T follicular helper cell (primary cell): ENCODE results near the gene PDGFA.

Experiments
- DNase-seq: peaks from one replicate; pipeline ENCODE4 v3.0.0-alpha.2; 2020; ENCODE audit warnings: low read depth

PDGFA gene

DNA sequence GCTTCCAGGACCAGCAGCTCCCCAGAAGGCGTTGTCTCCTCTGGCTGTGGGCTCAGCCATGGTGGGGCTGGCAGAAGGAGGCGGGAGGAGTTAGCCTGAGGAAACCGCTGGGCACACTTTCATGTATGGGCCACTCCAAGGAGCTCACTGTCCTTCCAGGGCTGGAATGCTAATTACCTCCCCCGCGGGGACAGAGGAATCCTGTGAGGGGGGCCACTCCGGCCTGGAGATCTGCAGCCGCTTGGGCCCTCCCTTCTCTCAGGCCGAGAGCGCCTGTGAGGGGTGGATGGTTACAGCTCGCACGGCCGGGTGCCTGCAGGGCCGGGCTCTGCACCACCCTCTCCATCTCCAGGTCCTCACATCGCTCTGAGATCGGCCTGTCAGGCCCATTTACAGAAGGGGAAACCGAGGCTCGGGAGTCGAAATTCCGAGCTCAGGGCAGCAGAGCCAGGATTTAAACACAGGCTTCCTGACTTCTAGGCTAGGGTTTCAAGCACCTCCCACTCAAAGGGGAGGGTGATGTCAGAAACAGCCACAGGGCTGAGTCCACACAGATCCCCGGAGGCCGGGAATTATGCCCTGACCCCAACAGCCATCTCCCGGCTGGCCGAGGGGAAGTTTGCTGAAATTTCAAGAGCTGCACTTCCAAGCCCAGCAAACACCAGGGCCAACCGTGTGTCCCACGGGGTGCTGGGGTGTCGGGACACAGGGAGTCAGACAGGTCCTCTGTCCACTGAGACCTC lies 59.1 kb downstream of the PDGFA start:
- no peak for DNase-seq

DNA sequence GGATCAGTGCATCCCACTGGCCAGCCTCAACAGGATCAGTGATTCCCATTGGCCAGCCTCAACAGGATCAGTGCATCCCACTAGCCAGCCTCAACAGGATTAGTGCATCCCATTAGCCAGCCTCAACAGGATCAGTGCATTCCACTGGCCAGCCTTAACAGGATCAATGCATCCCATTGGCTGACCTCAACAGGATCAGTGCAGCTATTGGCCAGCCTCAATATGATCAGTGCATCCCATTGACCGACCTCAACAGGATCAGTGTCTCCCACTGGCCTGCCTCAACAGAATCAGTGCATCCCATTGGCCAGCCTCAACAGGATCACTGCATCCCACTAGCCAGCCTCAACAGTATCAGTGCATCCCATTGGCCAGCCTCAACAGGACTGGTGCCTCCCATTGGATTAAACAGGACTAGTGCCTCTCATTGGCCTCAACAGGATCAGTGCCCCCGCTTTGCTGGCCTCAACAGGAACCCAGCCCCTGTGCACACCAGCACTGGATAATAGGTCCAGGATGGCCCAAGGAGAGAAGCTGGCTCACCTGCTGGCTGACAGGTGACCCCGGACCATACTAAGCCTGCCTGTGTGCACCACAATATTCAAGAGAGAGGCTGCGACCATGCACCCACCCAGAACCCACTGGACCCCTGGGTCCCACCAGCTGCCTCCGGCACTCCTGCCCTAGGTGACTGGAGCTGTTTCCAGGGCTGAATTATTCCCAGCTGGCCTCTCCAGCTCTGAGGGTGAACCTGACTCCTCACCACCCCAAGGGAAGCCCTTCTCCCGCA lies 59.9 kb downstream of the PDGFA start:
- DNase-seq = no peak

- no peak for DNase-seq
These were observed 61.0 kb downstream of the PDGFA start for GRCh38 chr7:458511-459245.

GRCh38 chr7:457814-458510 lies 61.7 kb downstream of the PDGFA start:
- DNase-seq = no peak

DNA sequence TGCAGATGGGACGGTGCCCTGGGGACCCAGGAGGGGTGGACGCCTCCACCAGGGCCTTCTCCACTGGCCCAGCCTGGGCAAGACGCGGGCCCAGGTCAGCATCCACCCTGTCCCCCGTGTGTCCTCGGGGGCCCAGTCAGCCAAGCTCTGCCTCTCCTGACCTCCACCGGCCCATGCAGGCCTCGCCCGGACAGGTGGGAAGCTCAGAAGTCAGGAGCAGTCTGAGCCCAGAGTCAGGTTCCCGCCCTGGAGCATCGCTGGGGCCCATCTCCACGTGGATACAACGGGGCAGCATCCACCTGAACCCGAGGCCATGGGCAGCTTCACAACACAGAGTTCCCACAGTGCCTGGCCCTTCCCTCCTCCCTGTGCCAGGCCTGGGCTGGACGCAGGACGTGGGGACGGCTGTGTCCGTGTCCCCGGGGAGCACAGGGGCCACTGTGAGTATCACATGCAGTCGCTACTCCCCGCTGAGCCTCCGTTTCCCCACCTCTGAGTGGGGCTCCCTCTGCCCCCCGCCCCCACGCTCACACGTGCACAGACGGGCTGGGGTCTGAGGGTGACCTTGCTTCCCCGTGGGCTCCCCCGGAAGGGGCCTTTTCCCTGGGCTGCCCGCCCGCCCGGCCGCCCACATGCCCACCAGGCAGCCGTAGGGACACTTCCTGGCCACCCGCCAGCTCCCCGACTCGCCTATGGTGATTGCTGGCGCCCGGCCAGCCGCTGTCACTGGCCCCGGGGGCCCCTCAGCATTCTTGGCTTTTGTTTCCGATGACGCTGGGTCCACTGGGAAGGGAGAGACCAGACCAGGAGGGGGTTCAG lies 64.3 kb downstream of the PDGFA start:
- DNase-seq = no peak

DNA sequence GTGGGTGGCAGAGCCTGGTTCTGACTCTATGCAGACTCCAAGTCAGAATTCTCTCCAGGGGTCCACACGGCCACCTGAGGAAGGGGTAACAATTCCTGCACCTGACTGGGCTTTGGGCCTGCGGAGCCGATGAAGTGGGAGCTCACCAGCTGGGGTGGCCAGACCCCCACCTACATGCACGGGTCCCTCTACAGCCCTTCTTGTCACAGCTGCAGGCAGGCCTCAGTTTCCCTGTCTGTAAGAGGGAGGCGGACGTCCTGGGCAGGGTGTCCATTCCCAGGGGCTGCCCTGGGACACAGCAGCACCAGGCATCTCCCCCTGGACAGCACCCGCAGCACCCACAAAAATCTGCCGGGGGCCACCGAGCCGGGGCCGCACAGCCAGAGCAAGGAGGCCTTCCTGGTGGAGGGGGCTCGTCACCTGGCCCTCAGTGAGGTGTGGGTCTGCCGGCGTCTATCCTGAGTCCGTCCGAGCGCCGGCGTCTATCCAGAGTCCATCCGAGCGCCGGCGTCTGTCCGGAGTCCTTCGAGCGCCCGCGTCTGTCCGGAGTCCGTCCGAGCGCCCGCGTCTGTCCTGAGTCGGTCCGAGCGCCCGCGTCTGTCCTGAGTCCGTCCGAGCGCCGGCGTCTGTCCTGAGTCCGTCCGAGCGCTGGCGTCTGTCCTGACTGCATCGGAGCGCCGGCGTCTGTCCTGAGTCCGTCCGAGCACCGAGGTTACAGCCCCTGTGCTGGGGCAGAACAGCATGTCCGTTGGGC lies 65.1 kb downstream of the PDGFA start:
- DNase-seq = no peak

- DNase-seq = no peak
These were observed 65.9 kb downstream of the PDGFA start for GRCh38 chr7:453597-454306.

- DNase-seq = no peak
These were observed 66.7 kb downstream of the PDGFA start for GRCh38 chr7:452791-453455.

DNA sequence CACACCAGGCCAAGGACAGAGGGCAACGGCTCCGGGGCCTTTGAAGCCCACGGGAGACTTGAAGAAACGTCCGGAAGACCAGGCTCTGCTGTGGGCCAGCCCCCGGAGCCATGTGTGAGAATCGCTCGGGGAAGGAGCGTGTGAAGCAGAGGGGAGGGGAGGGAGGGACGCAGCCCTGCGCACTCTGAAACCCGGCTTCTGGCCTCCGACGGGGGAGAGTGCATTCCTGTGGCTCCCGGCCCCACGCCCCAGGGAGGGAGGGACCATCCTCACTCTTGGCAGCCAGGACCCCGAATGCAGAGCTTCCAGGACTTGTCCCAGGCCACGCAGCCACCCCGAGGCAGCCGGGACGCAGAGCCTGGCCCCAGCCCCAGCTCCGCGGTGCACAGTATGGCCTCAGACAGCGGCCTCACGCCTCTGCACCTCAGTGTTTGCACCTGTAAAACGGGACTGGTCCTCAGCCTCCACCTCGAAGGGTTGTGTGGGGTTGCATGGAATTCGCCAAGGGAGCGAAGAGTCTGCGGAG lies 67.4 kb downstream of the PDGFA start:
- DNase-seq = no peak

GRCh38 chr7:451255-452225 lies 68.1 kb downstream of the PDGFA start:
- DNase-seq = no peak

DNA sequence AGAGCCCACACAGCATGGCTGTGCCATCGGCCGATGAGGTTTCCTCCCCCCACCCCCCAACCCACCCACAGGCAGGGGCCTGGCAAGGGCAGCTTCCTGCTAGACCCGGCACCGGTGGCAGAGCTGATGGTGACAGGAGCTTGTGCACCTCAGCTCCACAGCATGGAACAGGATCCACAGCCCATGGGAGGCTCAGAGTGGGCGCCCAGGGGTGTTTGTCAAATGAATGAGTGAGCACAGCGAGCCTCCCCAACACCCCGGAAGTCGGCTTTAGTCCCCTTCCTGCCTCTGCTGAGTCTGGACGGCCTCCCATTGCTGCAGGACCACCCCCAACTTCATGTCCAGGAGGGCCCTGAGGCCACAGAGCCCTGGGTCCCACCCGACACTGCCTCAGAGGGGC lies 68.9 kb downstream of the PDGFA start:
- DNase-seq = no peak

- DNase-seq = no peak
These were observed 69.6 kb downstream of the PDGFA start for GRCh38 chr7:450036-450435.

- DNase-seq = no peak
These were observed 70.2 kb downstream of the PDGFA start for GRCh38 chr7:449324-450019.

DNA sequence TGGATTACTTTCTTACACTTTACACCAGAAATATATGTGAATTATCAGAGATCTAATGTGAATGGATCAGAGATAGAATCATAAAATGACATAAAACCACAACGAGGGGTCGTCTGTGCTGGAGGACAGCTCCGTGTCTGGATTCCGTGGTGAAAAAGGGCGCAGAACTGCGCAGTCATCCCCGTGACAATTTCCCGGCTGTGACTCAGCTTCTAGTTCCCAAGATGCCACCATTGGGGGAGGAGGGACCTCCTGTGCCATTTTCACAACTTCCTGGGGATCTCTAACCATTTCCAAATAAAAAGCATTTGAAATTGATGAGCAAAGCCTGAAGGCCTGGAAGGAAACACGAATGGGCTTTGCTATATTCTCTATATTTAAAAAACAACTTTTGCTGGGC lies 72.1 kb downstream of the PDGFA start:
- DNase-seq = no peak
